Upper lobe of left lung (tissue), 6 donors: ENCODE measurements around the gene KLHL40. TPM values are rescaled to one million over a fixed set of nuclear protein-coding genes. Genes with fewer than 3 reads are reported as not detected.
A peak's percentile ranks its signal among the peaks of the same experiment; 100 is the strongest.

ENCODE experiments used
- ATAC-seq, 2 donors: fragments of 200-7000 bp; cut with Tn5 transposase; one replicate each; pipeline ENCODE4 v1.9.1; 2022; ENCODE audit warnings: mild to moderate bottlenecking in 2 of 2, moderate library complexity in 2 of 2; ENCODE audit not compliant: low FRiP score in 2 of 2
- DNase-seq, 2 donors: peaks; one replicate each; pipeline ENCODE4 v3.0.0-alpha.2; 2019 to 2020
- H3K27ac ChIP-seq, 4 donors: fragments of 200-600 bp; sonication (generic); one replicate each; pipeline ENCODE4 v1.5.1; 2016 to 2019
- H3K27me3 ChIP-seq, 4 donors: fragments of 200-600 bp; sonication (generic); one replicate each; pipeline ENCODE4 v1.5.1; 2017 to 2019
- H3K36me3 ChIP-seq, 4 donors: fragments of 200-600 bp; sonication (generic); one replicate each; pipeline ENCODE4 v1.5.1; 2016 to 2019
- H3K4me1 ChIP-seq, 4 donors: fragments of 200-600 bp; sonication (generic); one replicate each; pipeline ENCODE4 v1.5.1; 2018 to 2019
- H3K4me3 ChIP-seq, 4 donors: fragments of 200-600 bp; sonication (generic); one replicate each; pipeline ENCODE4 v1.5.1; 2017 to 2019; ENCODE audit warnings: mild to moderate bottlenecking in 2 of 4, moderate library complexity in 1 of 4
- H3K9me3 ChIP-seq, 4 donors: fragments of 200-600 bp; sonication (generic); one replicate each; pipeline ENCODE4 v1.5.1; 2018 to 2019
- EP300 ChIP-seq, 4 donors: sonication (generic); formaldehyde crosslinking; IDR thresholded peaks; one replicate each; pipeline ENCODE4 v1.5.1; 2017; ENCODE audit warnings: antibody characterized with exemption in 4 of 4, control low read depth in 2 of 4
- POLR2A ChIP-seq, 4 donors: fragments of 450-650 bp; IDR thresholded peaks; one replicate each; pipeline ENCODE4 v1.5.1; 2016 to 2017; ENCODE audit warnings: antibody characterized with exemption in 4 of 4, mild to moderate bottlenecking in 2 of 4
- POLR2AphosphoS5 ChIP-seq, 2 donors: sonication (generic); formaldehyde crosslinking; IDR thresholded peaks; one replicate each; pipeline ENCODE4 v1.5.1; 2017; ENCODE audit warnings: antibody characterized with exemption in 2 of 2
- WGBS, 2 donors: methylation state at CpG; one replicate each; pipeline ENCODE4 v1.1.5; 2017 to 2018; 5-methylcytosine and 5-hydroxymethylcytosine counted together
- total RNA-seq, 6 donors: library from RNA; depleted of rRNA in 4 of 6; stranded (reverse); fragments of >200 nt in 4 of 6; gene quantifications; one replicate each; pipeline versions ENCODE4 v1.1.0 to v1.2.1, GENCODE V29; 2016 to 2021
- TF ChIP-seq, protein P1 (sequence below), 6 experiments: fragments of 450-650 bp in 4 of 6; fragments of 200-600 bp in 2 of 6; sonication (generic) in 2 of 6; IDR thresholded peaks; one replicate each; pipeline ENCODE4 v1.5.1; 2016 to 2019; ENCODE audit warnings: antibody characterized with exemption in 6 of 6
- donor health status: DM: no; HTN: no; CAD: no; lungs with moderate emphysema.
- donor health status: DM: no; HTN: yes; CAD: no; lungs with severe emphysema.

Gene KLHL40
- total RNA-seq, 6 donors from 2014 or later, result not detected

DNA sequence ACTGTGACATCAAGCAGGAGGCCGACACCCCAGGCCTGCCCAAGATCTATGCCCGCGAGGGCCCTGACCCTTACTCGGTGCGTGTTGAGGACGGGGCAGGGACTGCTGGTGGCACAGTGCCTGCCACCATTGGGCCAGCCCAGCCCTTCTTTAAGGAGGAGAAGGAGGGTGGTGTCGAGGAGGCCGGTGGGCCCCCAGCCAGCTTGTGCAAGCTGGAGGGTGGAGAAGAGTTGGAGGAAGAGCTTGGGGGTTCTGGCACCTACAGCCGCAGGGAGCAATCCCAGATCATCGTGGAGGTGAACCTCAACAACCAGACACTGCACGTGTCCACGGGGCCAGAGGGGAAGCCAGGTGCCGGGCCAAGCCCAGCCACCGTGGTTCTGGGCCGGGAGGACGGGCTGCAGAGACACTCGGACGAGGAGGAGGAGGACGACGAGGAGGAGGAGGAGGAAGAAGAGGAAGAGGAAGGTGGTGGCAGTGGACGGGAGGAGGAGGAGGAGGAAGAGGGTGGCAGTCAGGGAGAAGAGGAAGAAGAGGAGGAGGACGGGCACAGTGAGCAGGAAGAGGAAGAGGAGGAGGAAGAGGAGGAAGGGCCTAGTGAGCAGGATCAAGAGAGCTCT, 26.5 kb upstream of the KLHL40 start:
- ATAC-seq (no peak), DNase-seq (no peak)
- Histone ChIP-seq H3K9me3 (no peaks in the 10 kb centered on the region), H3K27ac (no peak overlapping the region), H3K4me1 (peaks cover 11 to 18% (median 15%) of the 10 kb centered on the region in 4 donors), H3K4me3 (no peak overlapping the region), H3K27me3 (no peaks in the 10 kb centered on the region), H3K36me3 (peaks cover 0 to 23% (median 10%) of the 10 kb centered on the region in 4 donors)
- no peak for TF ChIP-seq EP300 (IDR thresholded peaks at IDR 0.05)
- no peak for TF ChIP-seq POLR2AphosphoS5 (IDR thresholded peaks at IDR 0.05)
- TF ChIP-seq POLR2A (IDR thresholded peaks at IDR 0.05), result no peak
- TF ChIP-seq, protein P1, sequence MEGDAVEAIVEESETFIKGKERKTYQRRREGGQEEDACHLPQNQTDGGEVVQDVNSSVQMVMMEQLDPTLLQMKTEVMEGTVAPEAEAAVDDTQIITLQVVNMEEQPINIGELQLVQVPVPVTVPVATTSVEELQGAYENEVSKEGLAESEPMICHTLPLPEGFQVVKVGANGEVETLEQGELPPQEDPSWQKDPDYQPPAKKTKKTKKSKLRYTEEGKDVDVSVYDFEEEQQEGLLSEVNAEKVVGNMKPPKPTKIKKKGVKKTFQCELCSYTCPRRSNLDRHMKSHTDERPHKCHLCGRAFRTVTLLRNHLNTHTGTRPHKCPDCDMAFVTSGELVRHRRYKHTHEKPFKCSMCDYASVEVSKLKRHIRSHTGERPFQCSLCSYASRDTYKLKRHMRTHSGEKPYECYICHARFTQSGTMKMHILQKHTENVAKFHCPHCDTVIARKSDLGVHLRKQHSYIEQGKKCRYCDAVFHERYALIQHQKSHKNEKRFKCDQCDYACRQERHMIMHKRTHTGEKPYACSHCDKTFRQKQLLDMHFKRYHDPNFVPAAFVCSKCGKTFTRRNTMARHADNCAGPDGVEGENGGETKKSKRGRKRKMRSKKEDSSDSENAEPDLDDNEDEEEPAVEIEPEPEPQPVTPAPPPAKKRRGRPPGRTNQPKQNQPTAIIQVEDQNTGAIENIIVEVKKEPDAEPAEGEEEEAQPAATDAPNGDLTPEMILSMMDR (IDR thresholded peaks at IDR 0.05), result no peak
- WGBS, 2 donors, result 61 to 74% methylated on average over 18 to 19 of the region's 22 CpGs

DNA sequence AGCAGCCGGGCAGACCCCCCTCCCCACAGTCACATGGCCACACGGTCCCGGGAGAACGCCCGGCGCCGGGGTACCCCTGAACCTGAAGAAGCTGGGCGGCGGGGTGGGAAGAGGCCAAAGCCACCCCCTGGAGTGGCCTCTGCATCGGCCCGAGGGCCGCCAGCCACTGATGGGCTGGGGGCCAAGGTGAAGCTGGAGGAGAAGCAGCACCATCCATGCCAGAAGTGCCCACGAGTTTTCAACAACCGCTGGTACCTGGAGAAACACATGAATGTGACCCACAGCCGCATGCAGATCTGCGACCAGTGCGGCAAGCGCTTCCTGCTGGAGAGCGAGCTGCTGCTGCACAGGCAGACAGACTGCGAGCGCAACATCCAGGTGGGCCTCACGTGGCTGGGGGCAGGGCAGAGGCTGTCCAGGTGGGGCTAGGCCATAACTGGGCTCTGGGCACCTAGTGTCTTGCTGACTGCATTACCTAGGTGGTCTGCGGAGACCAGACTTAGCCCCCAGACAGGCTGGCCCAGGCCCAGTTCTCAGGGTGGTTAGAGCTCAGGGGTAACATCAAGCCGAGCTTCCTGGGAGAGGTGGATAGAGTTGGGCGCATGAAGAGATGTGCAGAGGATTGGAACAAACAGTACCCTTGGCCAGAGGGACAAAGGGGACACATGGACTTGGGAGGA, 25.7 kb upstream of the KLHL40 start:
- H3K4me1 ChIP-seq, result peaks cover 11 to 17% (median 14%) of the 10 kb centered on the region in 4 donors
- no peaks in the 10 kb centered on the region for H3K27me3 ChIP-seq
- peaks cover 0 to 23% (median 10%) of the 10 kb centered on the region in 4 donors for H3K36me3 ChIP-seq
- 80% methylated on average over 14 to 25 of the region's 25 CpGs for WGBS, 2 donors
- H3K4me3 ChIP-seq, result no peak overlapping the region
- DNase-seq, result peak in 1 of 2 donors; percentile 63
- H3K9me3 ChIP-seq, result no peaks in the 10 kb centered on the region
- no peak overlapping the region for H3K27ac ChIP-seq
- ATAC-seq, result no peak
- TF ChIP-seq POLR2AphosphoS5 (IDR thresholded peaks at IDR 0.05) (no peak), POLR2A (IDR thresholded peaks at IDR 0.05) (no peak)

DNA sequence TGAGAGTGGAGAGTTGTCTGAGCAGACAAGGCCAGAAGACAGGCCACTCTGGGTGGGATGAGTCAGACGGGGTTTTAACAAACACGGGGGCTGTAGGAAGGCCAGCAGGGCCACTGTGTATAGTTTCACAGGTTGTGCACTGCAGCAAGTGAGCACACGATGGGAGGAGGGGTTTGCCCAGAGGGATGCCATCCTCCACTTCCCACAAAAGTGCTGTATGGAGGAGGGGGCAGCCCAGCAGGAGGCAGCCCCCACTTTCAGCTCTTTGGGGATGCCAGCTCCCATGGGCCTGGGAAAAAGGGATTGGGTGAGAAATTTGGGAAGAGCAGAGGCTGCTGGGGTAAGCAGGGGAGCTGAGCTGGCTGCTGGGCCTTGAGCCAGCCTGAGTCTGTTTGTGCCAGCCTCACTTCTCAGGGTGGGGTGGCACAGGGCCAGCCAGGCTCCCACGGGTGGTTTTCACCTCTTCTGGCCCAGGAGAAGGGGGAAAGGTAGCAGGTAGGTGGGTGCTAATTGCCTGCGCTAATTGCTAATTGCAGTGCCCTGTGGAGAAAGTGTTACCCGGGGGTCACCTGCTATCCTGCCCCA, 25.1 kb upstream of the KLHL40 start:
- Histone ChIP-seq H3K9me3 (no peaks in the 10 kb centered on the region), H3K4me3 (no peak overlapping the region), H3K4me1 (peaks cover 6 to 11% (median 8%) of the 10 kb centered on the region in 4 donors), H3K36me3 (peaks cover 0 to 23% (median 10%) of the 10 kb centered on the region in 4 donors), H3K27me3 (no peaks in the 10 kb centered on the region), H3K27ac (no peak overlapping the region)
- 57 to 71% methylated on average over 3 to 6 of the region's 6 CpGs for WGBS, 2 donors
- DNase-seq, result no peak
- TF ChIP-seq, protein P1 (IDR thresholded peaks at IDR 0.05), result no peak
- TF ChIP-seq POLR2AphosphoS5 (IDR thresholded peaks at IDR 0.05) (no peak), EP300 (IDR thresholded peaks at IDR 0.05) (no peak), POLR2A (IDR thresholded peaks at IDR 0.05) (no peak)
- ATAC-seq, result no peak

DNA sequence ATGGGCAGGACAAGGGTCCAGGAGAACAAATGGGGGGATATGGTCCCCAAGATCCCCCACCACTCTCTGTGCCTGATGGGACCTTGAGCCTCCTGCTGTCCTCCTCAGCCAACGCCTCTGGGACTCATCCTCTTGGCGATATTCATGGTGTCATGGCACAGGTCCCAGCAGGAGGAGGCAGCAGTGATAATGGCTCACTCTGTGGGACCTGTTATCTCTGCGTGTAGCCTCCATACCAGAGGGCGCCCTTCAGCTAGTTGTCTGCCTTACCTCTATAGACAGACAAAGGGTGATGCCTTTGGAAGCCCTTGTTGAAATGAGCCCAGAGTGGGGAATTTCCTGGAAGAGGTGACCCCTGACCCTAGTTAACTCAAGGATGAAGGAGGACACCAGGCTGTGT, 24.4 kb upstream of the KLHL40 start:
- ATAC-seq (no peak), DNase-seq (no peak)
- WGBS, 2 donors, result 70 to 77% methylated on average over 4 of the region's 4 CpGs
- H3K36me3 ChIP-seq, result peaks cover 0 to 23% (median 10%) of the 10 kb centered on the region in 4 donors
- no peaks in the 10 kb centered on the region for H3K27me3 ChIP-seq
- peaks cover 0 to 4% (median 2%) of the 10 kb centered on the region in 4 donors for H3K4me1 ChIP-seq
- H3K4me3 ChIP-seq, result no peak overlapping the region
- H3K9me3 ChIP-seq, result no peaks in the 10 kb centered on the region
- H3K27ac ChIP-seq, result no peak overlapping the region
- TF ChIP-seq POLR2A (IDR thresholded peaks at IDR 0.05) (no peak), POLR2AphosphoS5 (IDR thresholded peaks at IDR 0.05) (no peak), EP300 (IDR thresholded peaks at IDR 0.05) (no peak)
- TF ChIP-seq, protein P1 (IDR thresholded peaks at IDR 0.05), result no peak

DNA sequence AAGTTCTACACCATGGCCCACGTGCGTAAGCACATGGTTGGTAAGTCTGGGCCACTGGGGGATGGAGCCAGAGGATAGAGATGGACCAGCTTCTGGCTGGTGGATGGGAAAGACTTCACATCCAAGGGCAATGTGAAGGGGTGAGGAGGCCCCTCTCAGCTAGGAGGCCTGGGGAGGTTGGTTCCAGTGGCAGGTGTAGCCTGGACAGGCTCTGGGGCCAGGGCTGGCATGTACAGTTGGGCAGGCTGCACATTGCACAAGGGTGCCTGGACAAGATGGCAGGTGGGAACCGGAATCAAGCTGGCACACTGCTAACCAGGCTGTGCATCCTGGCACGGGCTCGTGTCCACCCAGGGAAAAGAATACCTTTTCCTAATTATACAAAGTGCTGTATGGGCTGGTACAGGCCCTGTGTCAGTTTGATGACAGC, 23.7 kb upstream of the KLHL40 start:
- 90 to 93% methylated on average over 4 to 5 of the region's 5 CpGs for WGBS, 2 donors
- Histone ChIP-seq H3K4me1 (peaks cover 0 to 5% (median under 1%) of the 10 kb centered on the region in 4 donors), H3K36me3 (peaks cover 0 to 23% (median 10%) of the 10 kb centered on the region in 4 donors), H3K9me3 (no peaks in the 10 kb centered on the region), H3K27me3 (no peaks in the 10 kb centered on the region), H3K4me3 (no peak overlapping the region), H3K27ac (no peak overlapping the region)
- ATAC-seq, result no peak
- no peak for DNase-seq
- TF ChIP-seq POLR2A (IDR thresholded peaks at IDR 0.05), result no peak
- TF ChIP-seq, protein P1 (IDR thresholded peaks at IDR 0.05), result no peak
- no peak for TF ChIP-seq POLR2AphosphoS5 (IDR thresholded peaks at IDR 0.05)
- TF ChIP-seq EP300 (IDR thresholded peaks at IDR 0.05), result no peak
